ENCODE data around the gene HLA-F.

The HLA-F gene

DNA sequence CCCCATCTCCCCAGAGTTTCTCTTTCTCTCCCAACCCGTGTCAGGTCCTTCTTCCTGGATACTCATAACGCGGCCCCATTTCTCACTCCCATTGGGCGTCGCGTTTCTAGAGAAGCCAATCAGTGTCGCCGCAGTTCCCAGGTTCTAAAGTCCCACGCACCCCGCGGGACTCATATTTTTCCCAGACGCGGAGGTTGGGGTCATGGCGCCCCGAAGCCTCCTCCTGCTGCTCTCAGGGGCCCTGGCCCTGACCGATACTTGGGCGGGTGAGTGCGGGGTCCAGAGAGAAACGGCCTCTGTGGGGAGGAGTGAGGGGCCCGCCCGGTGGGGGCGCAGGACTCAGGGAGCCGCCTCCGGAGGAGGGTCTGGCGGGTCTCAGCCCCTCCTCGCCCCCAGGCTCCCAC is at the start of gene HLA-F:
Gene HLA-F (plus strand): TSS at position 173 of the 404 bp plus-strand sequence. CDS start 30 bp downstream, at position 203.
- no peak for DNase-seq

DNA sequence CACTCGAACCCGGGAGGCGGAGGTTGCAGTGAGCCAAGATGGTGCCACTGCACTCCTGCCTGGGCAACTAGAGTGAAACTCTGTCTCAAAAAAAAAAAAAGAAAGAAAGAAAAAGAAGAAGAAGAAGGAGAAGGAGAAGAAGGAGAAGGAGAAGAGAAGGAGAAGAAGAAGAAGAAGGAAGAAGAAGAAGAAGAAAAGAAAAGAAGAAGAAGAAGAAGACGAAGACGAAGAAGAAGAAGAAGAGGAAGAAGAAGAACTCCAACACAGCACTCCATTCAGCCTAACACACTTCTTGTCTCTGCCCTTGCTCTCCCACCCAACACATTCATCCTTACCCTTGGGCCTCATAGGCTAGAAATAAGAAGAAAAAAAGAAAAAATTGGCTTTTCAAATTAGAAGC is 49.2 kb upstream of the HLA-F start:
- no peak for DNase-seq

DNA sequence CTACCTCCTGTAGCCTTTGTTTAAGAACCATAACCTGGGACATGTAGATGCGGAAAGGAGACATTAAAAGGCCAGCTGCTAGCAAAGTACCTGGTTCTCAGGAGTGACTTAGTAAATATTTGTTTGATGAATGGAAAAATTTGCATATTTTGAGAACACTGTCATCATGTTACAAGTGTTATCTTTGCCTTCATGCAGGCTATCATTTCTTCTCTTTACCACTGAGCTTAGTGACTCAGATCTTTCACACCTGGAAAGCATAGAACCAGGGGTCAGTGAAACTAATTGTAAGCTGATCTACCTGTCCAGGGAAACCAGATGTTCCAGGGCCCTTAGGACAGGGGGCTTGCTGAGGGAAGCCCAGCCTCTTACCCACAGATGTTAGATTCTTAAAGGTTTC is 47.7 kb upstream of the HLA-F start:
- DNase-seq: no peak

DNA sequence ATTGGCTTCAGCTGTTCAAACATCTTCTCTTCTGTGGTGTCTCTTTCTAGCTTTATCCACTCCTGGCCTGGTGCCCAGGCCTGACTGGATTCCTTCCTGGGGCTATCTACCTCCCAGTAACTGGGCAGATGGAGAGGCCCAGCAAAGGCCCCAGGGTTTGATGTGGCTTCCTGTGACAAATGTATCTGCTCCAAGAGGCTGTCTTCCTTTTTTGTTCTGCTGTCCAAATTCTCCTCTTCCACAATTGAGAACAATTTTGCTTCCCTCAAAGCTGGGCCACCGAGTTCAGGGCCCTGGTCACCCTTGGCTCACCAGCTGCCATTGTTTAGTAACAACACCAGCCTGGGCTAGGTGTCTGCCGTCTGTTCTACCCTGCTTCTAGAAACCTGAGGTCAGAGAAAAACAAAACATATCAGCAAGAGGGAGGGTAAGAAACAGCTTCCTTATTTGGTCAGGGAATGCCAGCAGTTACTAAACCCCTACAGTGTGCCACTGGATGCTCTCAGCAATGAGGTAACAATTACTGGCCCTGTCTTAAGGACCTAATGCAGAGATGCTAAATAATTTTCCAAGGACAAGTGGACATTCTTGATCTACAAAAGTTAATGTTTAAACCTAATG is 46.1 kb upstream of the HLA-F start:
- DNase-seq: no peak

DNA sequence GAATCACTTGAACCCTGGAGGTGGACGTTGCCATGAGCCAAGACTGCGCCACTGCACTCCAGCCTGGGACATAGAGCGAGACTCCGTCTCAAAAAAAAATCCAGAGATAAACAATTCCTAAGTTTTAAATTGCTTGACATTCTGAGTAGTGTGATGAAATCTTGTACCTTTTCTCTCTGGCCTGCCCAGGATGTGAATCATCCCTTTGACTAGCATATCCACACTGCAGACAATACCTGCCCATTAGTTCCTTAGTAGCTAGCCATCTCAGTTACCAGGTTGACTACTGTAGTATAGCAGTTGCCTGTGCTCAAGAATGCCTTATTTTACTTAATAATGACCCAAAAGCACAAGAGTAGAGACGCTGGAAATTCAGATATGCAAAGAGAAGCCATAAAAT is 45.1 kb upstream of the HLA-F start:
- DNase-seq: no peak

DNA sequence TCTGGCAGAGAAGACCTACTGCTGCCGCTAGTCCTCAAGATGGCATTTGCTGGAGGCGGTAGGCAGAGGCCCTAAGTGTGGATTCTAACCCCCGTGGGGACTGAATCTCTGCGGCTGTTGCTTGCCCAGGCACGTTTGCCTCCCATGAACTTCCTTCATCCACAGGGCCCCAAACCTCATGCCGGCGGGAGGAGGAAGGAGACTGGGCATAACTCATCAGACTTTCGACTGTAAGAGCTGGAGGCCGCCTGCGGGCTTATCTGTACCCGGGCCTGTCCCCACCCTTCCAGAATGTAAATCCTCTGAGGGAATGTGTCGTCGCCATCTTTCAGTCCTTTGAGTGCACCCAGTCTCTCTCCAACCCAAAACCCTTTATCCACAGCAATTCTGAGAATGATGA is 43.3 kb upstream of the HLA-F start:
- DNase-seq: no peak

DNA sequence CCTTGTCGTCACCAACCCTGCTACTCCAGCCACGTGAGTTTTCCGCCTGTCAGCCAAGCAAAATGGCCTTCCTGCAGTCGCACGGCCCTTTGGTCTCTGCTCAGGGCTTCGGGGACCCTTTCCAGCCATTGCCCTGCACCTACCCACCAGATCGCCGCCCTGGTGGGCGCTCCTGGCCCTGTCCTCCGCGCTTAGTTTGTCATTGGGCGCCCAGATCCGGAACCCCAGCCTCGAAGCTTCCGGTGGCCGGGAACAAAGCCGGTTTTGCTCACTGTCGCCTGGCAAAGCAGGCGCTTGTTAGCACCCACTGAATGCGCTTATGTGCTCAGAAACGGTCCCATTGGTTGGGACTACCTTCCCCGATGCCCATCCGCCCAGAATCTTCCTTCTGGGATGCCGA is 42.8 kb upstream of the HLA-F start:
- DNase-seq: no peak

DNA sequence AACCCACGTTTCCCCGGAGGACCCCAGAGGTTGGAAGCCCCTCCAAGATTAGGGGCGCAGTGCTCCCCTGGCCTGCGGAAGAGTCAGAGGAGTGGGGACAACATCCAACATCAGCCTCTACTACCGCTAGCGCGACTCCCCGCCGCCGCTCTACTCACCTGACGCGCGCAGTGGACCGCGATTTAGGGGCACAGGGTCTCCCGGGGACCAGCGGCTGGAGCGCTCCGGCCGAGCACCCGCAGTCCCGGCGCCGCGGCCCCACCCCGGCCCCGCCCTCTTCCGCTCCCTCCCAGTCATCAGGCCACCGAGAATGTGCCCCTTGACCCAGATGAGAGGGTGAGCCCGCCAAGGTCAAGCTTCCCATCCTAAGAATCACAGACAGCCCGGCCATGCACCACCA is 42.3 kb upstream of the HLA-F start, which contains the start of gene ZFP57:
Gene ZFP57 (minus strand): TSS at position 249 of the 400 bp plus-strand sequence. CDS start 4,149 bp downstream, outside the sequence.
- DNase-seq: no peak

DNA sequence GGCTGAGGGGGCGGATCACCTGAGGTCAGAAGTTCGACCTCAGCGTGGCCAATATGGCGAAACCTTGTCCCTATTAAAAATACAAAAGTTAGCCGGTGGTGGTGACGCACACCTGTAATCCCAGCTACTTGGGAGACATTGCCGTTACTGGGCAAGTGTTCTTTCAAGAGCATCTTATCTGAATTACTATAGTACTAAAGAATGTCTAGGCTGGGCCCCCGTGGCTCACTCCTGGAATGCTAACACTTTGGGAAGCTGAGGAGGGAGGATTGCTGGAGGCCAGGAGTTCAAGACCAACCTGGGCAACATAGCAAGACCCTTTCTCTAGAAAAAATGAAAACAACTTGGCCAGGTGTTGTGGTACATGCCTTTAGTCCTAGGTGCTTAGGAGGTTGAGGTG is 41.4 kb upstream of the HLA-F start:
- no peak for DNase-seq

DNA sequence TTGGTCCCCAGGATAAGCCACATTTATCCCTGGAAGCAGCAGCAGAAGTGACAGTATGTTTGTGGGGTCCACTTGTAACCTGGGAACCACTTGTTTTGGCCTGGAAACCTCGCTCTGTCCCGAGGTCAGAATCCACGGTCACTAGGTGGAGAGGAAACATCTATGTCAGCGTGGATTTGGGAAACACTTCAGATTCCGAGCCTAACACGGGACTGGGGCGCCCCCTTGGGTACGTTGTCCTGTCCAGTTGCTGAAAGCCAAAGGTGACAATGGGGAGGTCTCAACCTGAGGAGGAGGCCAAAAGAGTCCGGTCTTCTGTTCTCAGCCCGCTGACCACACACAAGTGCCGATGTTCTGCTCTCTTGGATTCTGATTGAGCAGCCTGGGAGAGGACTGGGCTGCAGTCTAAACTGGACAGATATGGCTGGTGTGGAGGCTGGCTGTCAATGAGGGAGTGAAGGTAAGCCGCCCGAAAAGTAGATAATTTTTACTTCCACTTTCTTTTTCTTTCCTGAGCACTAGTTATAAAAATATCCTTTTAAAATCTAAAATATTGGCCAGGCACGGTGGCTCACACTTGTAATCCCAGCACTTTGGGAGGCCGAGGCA is 37.4 kb upstream of the HLA-F start:
- no peak for DNase-seq

DNA sequence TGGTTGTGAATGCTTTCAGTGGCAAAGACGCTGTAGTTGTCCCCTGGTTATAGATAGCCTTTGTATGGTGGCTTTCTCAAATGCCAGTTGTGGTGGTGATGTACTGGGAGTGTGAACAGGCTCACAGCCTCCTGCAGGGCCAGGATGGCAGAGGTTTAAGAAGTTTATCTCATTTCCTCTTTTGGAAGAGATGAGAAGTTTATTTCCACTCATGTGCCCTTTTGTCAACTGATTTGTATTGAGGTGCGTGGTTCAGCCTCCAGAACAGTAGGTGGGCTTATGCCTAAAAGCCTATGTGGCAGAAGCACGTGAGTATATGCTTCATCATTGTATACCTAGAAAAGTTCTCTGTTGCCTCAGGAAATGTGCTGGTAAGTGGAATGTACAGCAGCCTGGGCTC is 28.6 kb upstream of the HLA-F start:
- no peak for DNase-seq

DNA sequence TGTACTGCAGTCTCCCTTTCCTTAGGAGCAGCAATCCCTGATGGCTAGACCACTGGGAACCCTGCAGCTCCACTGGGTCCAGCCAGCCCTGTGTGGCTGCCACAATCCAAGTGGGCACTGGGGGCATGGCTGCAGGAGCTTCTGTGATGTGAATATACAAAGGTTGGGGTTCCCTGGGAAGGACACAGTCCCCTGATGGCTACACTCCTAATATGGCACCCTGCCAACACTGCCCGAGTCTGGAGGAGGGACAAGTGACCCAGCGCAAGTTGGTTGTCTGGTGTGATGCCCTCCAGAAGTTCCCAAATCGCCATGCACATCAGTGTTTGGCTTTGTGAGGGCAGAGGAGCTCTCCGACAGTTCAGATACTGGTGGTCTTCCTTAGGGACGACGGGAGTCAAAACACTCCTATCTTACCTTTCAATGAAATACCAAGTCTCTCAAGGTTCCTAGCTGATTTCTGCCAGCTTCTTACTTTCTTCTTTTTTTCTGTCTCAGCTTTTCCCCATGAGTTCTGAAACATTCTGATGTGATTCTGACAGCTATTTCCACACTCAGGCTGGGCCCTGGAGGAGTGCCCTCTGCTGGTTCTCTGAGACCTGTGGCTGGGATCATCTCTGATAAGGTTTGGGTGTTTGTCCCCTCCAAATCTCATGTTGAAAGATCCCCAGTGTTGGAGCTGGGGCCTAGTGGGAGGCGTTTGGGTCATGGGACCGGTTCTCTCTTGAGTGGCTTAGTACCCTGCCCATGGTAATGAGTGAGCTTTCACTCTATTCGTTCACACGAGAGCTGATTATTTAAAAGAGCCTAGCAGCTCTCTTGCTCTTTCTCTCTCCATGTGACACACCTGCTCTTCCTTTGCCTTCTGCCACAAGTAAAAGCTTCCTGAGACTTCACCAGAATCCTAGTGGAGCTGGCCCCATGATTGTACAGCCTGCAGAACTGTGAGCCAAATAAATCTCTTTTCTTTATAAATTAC is 26.8 kb upstream of the HLA-F start:
- no peak for DNase-seq

DNA sequence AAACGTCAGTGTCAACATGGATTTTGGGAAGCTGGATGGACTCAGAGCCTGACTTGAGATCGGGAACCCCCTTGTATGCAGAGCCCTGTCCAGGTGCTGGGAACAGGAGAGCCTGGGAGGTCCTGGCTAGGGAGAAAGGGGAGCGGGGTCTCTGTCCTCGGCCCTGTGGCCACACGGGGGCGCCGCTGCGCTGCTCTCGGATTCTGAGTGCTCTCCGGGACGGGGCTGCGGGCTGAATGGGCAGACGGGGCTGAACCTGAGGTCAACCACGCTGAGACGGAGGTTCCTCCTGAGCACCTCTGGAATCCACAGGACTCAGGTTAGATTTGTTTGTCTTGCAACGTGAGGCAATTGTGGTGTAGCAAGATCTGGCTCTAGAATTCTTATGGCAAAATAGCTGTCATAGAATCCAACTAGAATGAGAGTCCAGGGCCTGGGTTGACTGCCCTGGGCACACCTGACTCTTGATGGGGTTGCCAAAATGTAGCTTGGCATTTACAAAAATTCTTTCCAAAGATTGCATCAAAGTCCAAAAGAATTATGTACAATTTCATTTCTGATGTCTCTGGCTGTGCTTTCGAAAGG is 20.6 kb upstream of the HLA-F start:
- DNase-seq: no peak

DNA sequence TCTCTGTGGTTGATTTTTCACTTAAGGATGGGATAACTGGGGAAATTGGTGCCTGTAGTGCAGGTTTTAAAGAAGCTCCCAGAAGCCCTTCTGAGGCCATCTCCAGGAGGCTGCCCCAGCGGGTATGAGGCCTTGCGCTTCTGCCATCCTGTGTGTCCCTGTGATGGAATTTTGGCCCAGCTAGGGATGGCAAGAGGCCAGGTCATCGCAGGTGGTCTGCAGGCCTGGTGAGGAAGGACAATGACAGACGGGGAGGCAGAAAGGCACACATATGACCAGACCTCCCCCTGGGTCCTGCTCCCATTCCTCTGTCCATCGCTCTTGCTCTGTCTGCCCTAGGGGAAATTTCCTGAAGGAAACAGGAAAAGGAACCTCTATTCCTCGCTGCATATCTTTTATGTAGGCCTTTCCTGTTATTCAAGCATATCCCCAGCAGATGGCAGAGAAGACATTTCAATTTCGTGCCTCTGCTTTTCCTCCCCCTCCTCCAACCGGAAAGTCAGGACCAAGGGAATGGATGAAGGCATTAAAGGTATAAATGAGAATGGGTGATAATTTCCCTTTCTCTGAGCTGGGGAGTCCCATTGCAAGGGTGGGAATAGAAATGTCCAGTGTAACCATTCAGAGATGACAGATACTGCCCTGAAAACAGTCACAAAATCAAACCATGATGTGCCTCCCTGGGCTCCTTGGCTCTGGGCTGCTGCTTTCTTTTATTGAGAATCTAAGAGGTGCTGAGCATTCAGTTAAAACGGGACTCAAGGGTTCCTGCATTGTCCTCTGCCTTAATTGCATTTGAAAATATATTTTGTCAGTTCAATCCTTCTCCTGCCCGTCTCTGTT is 17.6 kb upstream of the HLA-F start:
- no peak for DNase-seq

DNA sequence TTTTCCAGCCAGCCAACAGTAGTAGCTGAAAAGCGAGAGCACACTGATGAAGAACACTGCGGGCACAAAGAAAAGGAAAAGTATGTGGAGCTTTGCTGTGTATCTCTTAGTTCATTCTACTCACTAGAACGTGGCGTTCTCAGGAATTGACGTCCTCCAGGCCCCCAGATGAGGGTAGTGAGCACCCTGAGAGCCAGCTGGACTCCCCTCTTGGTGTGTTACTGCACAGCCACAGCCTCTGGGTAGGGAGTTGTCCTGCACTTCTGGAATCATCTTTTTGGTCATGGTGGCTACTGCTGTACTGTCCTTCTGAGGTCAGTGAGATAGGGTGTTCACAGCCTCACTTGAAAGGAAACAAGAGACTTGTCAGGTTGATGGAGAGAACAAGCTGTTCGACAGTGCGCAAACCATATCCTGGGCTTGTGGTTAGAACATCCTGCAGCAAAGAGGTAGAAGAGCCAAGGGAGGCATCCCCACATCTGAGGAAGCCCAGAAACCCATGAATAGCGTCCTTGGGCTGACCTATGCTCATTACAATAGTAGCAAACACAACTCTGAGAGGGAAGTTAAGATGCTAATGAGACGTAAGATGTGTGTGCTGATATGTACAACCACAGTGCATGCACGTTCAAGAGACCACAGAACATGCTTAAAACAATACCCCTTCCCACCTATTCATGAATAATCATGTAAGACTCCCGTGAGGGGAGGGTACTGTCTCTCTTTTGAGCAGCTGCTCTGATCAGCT is 14.6 kb upstream of the HLA-F start:
- DNase-seq: no peak

DNA sequence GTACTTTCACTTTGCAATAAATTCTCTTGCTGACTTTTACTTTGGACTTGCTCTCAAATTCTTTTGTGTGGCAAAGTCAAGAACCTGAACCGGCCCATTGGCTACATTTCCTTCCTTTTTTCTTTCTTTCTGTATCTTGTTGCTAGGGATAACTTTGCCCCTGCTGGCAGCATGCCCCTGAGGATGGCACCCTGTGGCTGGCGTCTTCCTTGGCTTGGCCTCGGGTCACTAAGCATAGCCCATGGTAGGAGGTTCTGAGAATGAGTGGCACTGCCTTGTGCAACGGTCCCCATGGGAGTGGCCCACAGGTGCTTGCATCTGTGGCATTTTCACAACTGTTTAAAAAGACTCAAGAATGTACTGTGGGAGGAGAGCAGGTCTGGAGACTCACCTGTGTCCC is 14.0 kb upstream of the HLA-F start:
- DNase-seq: no peak

DNA sequence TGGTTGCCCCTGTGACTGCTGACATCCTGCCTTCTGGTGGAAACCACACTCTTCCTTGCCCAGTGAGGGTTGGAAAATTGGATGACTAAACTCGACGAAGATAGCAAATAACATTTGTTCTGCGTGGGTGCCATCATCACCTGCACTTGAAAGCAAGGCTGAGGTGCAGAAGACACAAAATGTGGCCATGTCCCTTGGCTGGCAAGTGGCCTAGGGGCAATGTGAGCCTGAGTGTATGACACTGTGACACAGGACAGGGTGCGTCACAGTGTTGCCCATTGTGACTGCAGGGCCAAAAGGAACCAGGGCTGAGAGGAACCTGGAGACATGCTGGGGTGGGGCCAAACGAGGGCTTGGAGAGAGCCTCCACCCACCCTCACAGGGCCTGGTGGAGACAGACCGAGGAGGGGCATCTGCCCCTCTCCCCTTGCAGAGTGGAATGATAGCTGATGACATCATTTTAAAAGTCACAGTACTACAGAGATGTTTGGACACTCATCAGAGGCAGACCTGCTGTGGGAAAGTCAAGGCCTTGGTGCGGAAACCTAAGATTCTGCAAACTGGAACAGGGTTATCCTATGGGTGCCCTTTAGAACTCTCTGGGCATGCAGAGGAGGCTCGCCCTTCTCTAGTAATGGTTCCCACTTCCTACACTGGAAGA is 12.8 kb upstream of the HLA-F start:
- DNase-seq: no peak

DNA sequence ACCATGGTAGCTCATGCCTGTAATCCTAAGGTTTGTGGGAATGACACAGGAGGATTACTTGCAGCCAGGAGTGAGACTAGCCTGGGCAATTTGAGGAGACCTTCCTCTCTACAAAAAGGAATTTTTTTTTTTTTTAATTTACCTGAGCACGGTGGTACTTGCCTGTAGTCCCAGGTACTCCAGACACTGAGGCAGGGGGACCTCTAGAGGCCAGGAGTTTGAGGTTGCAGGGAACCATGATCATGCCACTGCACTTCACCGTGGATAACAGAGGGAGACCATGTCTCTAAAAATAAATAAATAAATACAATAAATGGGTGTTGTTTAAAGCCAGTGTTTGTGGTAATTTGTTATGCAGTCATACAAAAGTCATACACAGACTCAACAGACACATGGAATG is 2.4 kb upstream of the HLA-F start:
- no peak for DNase-seq

DNA sequence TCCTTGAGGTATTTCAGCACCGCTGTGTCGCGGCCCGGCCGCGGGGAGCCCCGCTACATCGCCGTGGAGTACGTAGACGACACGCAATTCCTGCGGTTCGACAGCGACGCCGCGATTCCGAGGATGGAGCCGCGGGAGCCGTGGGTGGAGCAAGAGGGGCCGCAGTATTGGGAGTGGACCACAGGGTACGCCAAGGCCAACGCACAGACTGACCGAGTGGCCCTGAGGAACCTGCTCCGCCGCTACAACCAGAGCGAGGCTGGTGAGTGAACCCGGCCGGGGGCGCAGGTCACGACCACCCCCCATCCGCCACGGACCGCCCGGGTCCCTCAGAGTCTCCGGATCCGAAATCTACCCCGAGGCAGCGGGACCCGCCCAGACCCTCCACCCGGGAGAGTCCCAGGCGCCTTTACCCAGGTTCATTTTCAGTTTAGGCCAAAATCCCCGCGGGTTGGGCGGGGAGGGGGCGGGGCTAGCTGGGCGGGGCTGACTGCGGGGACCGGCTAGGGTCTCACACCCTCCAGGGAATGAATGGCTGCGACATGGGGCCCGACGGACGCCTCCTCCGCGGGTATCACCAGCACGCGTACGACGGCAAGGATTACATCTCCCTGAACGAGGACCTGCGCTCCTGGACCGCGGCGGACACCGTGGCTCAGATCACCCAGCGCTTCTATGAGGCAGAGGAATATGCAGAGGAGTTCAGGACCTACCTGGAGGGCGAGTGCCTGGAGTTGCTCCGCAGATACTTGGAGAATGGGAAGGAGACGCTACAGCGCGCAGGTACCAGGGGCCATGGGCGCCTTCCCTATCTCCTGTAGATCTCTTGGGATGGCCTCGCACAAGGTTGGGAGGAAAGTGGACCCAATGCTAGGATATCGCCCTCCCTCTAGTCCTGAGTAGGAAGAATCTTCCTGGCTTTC is 693 bp downstream of the HLA-F start:
- no peak for DNase-seq

Measured in cortex of kidney (tissue), 1 donor.